Fibroblast of lung (primary cell): ENCODE measurements around the gene PUS1.

ENCODE experiments used
- CTCF ChIP-seq, 2 donors: IDR thresholded peaks in 1 of 2; conservative IDR thresholded peaks in 1 of 2; 1 replicate in 1 of 2; 2 replicates in 1 of 2; pipeline ENCODE4 v1.5.1; 2011 to 2012; ENCODE audit warnings: low read length in 2 of 2, control low read depth in 1 of 2, inconsistent platforms in 1 of 2, low read depth in 1 of 2, mild to moderate bottlenecking in 1 of 2
- EZH2 ChIP-seq: IDR thresholded peaks from 2 replicates; pipeline ENCODE4 v1.5.1; 2012; ENCODE audit warnings: low read length, control low read depth, mild to moderate bottlenecking; ENCODE audit errors: missing control alignments

GRCh38 chr12:131990066-131990979, 61.2 kb downstream of the PUS1 start:
- TF ChIP-seq CTCF (conservative IDR thresholded peaks at IDR 0.05 in 1 of 2, IDR thresholded peaks at IDR 0.05 in 1 of 2; ENCODE audit: low read depth in 1 of 2, low read length in 2 of 2), result no peak
- TF ChIP-seq EZH2, result no peak
